ENCODE data around the gene ID3.
"Not testable (repeated sequence)": the region's sequence is repeated elsewhere in the genome, so short reads cannot be mapped to it uniquely, and the experiment has no call there.

The ID3 gene

DNA sequence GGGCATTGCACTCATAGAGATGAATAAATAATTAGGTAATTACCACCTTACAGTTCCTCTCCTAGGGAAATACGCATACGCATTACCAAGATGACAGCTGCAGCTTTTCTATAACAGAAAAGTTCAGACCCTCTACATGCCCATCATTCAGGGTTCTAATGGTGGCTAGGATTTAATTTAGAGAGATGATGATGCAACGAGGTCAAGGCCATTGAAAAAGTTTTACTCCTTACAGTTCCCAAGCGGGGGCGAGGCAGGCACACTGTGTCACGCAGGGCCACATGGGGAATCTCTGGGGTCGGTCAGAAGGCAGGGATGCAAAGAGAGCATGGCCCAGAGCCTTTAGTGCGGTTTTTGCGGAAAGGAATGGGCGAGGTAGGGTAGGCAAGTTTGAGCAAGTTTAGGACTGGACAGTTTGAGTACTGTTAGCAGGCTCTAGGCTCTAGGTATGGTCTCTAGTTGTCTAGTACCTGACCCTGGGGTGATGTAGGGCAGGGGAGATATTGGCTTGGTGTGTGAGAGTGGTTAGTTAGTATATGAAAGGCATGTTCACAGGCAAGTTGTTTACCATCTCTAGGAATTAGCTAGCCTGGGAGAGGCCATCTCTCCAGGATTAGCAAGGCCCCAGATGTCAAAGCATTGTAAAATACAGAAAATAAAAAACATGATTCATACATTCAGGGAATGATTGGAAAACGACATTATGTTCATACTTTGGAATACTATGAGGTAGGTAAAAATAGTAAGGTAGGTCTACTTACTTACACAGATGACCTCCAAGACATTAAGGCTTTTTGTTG is 29.6 kb upstream of the ID3 start:
- no peak for DNase-seq

GRCh38 chr1:23585321-23586022 is 26.2 kb upstream of the ID3 start:
- DNase-seq, result no peak

GRCh38 chr1:23583727-23584126 is 24.4 kb upstream of the ID3 start:
- DNase-seq, result not testable (repeated sequence)

GRCh38 chr1:23582820-23583219 is 23.5 kb upstream of the ID3 start:
- no peak for DNase-seq

DNA sequence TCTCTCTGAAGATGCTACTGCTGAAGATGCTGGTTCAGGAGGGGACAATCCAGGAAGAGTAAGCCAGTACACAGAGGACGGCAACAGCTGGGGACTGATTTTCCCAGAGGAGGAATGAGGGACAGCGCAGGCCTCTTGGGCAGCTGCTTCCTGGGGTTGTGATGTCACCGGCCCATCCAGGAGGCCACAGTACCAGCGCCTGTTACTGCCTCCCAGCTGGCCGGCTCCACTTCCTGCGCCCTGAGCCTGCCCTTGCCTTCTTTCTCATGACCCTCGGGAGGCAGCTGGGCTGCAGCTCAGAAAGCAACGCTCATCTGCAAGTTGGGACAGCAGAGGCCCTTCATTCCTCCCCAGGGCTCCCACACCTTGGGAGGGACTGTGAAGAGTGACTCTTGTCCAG is 21.9 kb upstream of the ID3 start:
- DNase-seq, result no peak

DNA sequence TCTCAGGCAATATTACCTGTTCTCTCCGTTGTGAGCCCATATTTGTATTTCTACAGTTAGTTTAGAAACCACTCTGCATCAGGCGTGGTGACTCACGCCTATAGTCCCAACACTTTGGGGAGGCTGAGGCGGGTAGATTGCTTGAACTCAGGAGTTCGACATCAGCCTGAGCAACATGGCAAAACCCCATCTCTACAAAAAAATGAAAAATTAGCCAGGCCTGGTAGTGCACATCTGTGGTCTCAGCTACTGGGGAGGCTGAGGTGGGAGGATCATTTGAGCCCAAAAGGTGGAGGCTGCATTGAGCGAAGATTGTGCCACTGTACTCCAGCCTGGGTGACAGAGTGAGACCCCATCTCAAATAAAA is 19.7 kb upstream of the ID3 start:
- DNase-seq, result no peak

DNA sequence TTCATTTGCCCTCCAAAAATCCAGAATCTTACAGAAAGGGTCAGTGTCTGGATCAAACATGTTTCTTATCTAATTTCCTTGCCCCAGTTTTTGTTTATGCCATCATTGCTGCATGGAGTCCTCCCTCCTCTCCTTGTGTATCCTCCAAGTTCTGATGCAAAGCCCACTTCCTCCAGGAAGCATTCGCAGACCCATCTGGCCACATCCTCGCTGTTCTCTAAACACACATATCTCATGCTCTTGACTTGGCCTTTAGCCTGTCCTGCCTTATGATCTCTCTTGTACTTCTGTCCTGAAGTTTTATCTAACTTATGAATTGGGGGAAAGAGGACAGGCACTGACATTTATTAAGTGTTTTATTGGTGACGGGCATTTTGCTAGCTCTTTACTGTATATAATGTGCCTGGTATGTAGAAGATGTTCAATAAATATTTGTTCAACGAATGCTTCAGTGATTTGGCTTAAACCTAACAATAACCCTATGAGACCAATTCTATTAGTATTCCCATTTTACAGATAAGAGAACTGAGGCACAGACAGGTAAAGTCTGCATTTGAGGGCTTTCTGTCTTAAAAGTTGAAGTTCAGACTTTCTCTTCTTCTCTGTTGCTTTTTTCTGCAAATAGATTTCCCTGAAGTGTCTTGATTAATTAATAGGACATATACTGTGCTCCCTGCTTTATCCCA is 19.2 kb upstream of the ID3 start:
- DNase-seq, result no peak

GRCh38 chr1:23577056-23578004 is 18.0 kb upstream of the ID3 start:
- no peak for DNase-seq

GRCh38 chr1:23576338-23577055 is 17.2 kb upstream of the ID3 start:
- no peak for DNase-seq

DNA sequence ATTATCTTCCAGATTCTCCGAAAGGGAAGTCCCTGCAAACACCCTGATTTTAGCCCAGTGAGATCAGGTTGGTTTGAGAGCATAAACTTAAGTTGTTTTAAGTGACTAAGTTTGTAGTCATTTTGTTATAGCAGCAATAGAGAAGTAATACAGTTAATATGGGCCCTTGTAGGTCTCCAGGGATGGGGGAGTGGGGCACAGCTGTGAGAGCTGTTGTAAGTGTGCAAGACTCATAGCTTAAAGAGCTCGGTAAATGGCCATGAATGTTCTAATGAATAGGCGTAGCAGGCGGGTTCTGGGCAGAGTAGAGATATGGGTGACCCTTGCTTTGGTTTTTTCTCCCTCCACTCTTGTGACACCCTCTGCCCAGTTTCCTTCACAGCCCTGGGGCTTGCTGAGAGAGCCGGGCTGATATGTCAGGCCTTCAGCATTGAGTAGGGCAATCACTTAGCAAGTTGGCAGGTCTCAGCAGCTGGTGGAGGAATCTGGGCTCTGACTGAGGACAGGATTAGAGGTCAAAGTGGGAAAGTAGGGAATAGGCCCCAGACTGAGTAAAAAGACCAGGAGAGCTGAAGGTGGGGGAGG is 16.0 kb upstream of the ID3 start:
- DNase-seq, result no peak

DNA sequence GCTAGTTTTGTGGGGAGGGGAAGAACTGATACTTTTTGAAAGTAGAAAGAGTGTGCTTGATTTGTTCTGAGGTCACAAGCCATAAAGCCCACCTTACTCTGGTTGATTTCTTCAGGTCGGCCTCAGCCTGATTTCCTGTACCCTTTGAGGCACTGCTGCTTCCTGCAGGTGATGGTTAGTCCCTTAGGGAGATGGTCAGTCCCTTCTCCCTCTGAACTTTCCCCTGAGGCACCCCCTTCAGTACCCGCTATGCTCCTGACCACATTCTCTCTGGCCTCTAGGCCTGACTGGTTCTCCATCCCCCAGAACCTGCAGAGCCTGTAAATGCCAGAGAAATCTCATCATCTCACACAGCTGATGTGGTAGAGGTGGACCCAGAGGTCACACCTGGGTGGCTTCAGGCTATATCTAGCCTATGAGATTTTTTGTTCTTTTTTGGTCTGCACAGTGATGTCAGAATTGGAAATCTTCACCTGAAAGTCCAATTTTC is 15.0 kb upstream of the ID3 start:
- DNase-seq, result no peak

- DNase-seq, result no peak
Measured at GRCh38 chr1:23573574-23574182, 14.4 kb upstream of the ID3 start.

- DNase-seq, result no peak
Measured at GRCh38 chr1:23571465-23571864, 12.2 kb upstream of the ID3 start.

GRCh38 chr1:23570001-23570691 is 10.8 kb upstream of the ID3 start:
- DNase-seq, result no peak

DNA sequence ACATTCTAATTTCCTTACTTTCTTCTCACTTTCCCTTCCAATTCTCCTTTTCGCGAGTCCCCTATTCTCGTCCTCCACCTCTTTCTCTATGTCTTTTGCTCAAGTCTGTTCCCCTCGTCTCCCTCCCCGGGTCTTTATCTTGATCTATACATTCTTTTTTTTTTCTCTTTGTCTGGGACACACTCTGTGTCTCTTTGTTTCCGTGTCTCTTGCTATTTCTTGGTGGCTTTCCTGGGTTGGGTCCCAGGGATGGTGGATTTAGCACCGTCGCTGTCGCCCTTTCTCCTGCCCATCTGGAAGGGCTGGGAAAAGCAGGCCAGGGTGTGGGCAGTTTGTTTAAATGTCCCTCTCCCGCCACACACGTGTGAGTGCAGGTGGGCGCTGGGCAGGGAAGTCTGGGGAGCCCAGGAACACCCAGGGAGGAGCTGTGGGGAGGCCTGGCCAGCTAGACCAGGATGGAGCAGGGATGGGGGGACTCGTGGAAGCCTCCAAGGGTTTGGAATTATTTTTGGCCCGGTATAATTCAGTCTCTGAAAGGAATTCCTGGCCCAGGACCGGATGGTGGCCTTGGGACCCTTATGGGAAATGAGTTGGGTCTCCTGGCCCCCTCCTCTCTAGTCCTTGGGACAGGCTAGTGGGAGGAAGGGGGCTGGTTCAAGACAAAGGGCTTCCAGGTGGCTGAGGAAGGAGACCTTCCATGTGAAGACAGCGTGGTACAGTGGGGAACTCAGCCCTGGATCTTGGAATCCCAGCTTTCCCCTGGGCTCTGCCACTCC is 9.5 kb upstream of the ID3 start:
- DNase-seq, result no peak

DNA sequence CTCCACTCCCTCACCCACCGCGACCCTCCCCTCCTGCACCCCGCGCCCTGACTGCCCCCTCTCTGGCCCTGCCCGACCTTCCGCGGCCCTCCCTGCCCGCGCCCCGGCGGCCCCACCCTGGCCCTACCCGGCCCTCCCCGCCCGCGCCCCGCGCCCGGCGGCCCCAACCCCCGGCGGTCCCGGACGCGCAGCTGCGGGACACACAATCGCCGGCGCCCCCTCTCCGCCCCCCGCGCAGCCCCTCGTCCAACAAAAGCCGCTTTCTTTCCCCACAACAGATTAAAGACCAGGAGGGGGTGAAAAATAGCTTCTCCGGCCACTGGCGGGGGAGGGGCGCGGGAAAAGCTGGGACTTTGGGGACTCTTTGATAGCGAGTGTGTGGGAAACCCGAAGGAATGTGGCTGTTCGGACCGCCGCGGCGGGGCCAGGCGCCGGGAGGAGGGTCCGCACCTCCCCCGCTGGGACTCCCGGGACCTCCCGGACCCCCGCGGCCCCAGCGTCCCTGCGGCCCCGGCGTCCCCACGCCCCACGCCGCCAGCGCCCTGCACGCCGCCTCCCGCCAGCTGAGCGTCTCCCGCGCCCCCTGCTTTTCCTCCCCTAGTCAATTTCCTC is 8.8 kb upstream of the ID3 start:
- DNase-seq, result no peak

DNA sequence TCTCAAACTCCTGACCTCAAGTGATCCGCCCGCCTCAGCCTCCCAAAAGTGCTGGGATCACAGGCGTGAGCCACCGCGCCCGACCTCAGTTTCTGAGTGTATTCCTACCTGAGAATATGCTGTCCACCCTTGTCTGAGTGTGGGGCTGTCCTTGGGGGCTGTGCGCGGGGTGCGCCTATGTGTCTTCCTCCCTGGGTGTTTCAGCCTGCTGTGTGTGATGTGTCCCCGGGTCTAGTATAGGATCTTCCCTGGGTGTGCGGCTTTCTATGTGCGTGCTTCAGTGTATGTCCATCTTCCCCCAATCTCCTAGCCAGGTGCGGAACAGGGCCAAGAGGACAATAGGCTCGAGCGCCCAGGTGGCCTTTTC is 8.3 kb upstream of the ID3 start:
- DNase-seq, result no peak

DNA sequence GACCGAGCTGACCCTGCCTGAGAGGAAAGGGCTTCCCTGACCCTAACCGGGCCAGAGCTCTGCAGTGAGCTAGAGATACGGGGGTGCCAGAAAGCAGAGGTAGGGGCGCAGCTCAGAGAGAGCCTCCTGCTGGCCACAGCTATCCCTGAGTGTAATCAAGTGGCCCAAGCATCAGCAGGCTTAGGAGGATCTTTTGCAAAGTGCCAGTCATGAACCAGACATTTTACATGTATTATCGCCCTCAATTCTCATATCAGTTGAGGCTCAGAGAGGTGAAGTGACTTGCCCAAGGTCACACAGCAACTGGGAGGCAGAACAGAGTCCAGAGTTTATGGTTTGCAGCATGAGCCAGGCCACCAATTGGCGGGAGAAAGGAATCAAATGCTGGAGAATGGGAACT is 7.0 kb upstream of the ID3 start:
- no peak for DNase-seq

DNA sequence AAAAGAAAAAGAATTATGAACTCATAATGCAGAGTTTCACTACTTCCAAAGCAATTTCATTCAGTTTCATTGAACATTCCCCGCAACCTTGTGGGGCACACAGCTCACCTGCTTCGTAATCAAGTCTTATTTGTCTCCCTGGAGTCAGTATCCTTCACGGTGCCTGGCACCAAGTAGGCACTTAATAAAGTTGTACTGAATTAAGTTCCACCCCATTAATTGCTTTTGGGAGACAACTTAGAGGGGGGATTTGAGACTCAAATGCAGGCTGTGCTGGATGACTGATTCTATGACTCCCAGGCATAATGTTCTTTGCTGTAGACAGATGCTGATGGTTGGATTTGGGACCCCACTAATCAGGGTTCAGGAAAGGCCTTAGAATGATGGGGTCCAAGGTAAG is 6.5 kb upstream of the ID3 start:
- no peak for DNase-seq

Measured in CD4-positive, alpha-beta T cell treated with Interleukin-12 subunit alpha and Interleukin-12 subunit beta, for 1 hour (primary cell).